ENCODE data around the gene CALHM4. TPM values are rescaled to one million over a fixed set of nuclear protein-coding genes. Genes with fewer than 3 reads are reported as not detected.

CALHM4 gene
- total and polyA plus RNA-seq, 2 of the 13 experiments (the other 11 are each of a cell fraction or from before 2014, with no cell fraction given): not detected

- TF ChIP-seq KLF15 (CRISPR knock-in tag; IDR thresholded peaks at IDR 0.05; ENCODE audit: borderline replicate concordance) (no peak; the same call in 1 of the 2 replicates), MIER3 (CRISPR knock-in tag; IDR thresholded peaks at IDR 0.05; ENCODE audit: borderline replicate concordance) (peak; percentile 99), ATF6 (CRISPR knock-in tag; conservative IDR thresholded peaks at IDR 0.05) (0 out of 2 replicates have a peak, but pooled peaks have one; percentile 25), SRSF9 (IDR thresholded peaks at IDR 0.05; ENCODE audit: borderline replicate concordance, insufficient read depth, low read depth, low read length, poor library complexity, severe bottlenecking) (no peak), NR2F1 (CRISPR knock-in tag; IDR thresholded peaks at IDR 0.05) (no peak), ZNF280B (CRISPR knock-in tag; IDR thresholded peaks at IDR 0.05; ENCODE audit: borderline replicate concordance) (peak; percentile 49), STAT6 (CRISPR knock-in tag; IDR thresholded peaks at IDR 0.05; ENCODE audit: borderline replicate concordance) (peak; percentile 92), MEIS1 (CRISPR knock-in tag; IDR thresholded peaks at IDR 0.05; ENCODE audit: borderline replicate concordance) (peak; percentile 99; the same call in 1 of the 2 replicates), RBAK (CRISPR knock-in tag; IDR thresholded peaks at IDR 0.05) (no peak), ZMYM4 (CRISPR knock-in tag; IDR thresholded peaks at IDR 0.05) (peak; percentile 96), ZNF30 (CRISPR knock-in tag; IDR thresholded peaks at IDR 0.05) (no peak), MAZ (IDR thresholded peaks at IDR 0.05; ENCODE audit: borderline replicate concordance, low read depth, low read length) (peak; percentile 44; the same call in 1 of the 2 replicates), MAZ (CRISPR knock-in tag; IDR thresholded peaks at IDR 0.05; ENCODE audit: low read depth) (peak; percentile 87), ATF7 (IDR thresholded peaks at IDR 0.05) (no peak), ATF7 (CRISPR knock-in tag; IDR thresholded peaks at IDR 0.05) (peak; percentile 66; the same call in 1 of the 2 replicates), HNF1A (IDR thresholded peaks at IDR 0.05; ENCODE audit: low read depth) (peak; percentile 67), HNF1A (CRISPR knock-in tag; IDR thresholded peaks at IDR 0.05; ENCODE audit: borderline replicate concordance) (peak; percentile 92; the same call in 1 of the 2 replicates)
Observed at GRCh38 chr6:116570856-116571682, 17.5 kb downstream of the CALHM4 start, which contains the start of gene RWDD1 (continued).
